K562 (cell line): ENCODE measurements around the gene PPM1F. TPM values are rescaled to one million over a fixed set of nuclear protein-coding genes. Genes with fewer than 3 reads are reported as not detected.

Experiments used
- DMBX1 ChIP-seq: fragments of 250-450 bp; sonication (Bioruptor Pico); IDR thresholded peaks from 2 replicates; pipeline ENCODE4 v1.8.0; 2022; ENCODE audit warnings: inconsistent platforms, mild to moderate bottlenecking, moderate library complexity, borderline replicate concordance
- FOXA1 ChIP-seq: fragments of 450-650 bp; IDR thresholded peaks from 2 replicates; pipeline ENCODE4 v1.6.1; 2016; ENCODE audit warnings: mild to moderate bottlenecking, borderline replicate concordance
- HMGXB4 ChIP-seq: sonication (generic); formaldehyde crosslinking; IDR thresholded peaks from 2 replicates; pipeline ENCODE4 v1.8.1; 2023; ENCODE audit warnings: mild to moderate bottlenecking, missing genetic modification reagents
- KDM2B ChIP-seq: fragments of 250-450 bp; sonication (Bioruptor Pico); IDR thresholded peaks from 2 replicates; pipeline ENCODE4 v1.8.0; 2021; ENCODE audit warnings: mild to moderate bottlenecking, moderate library complexity
- POLR2B ChIP-seq: fragments of 450-650 bp; IDR thresholded peaks from 2 replicates; pipeline ENCODE4 v1.6.1; 2018; ENCODE audit warnings: low read depth; ENCODE audit not compliant: partially characterized antibody
- SUPT5H ChIP-seq: fragments of 450-650 bp; IDR thresholded peaks from 2 replicates; pipeline ENCODE4 v1.6.1; 2016
- U2AF2 ChIP-seq: fragments of 200-400 bp; formaldehyde crosslinking; optimal IDR thresholded peaks from 2 replicates; pipeline ENCODE3; 2017; ENCODE audit warnings: low read depth, mild to moderate bottlenecking, low read length
- ZKSCAN1 ChIP-seq: fragments of 150-350 bp; IDR thresholded peaks from 2 replicates; pipeline ENCODE4 v1.6.1; 2016; ENCODE audit warnings: low read depth, low read length
- ZNF121 ChIP-seq: sonication (generic); formaldehyde crosslinking; conservative IDR thresholded peaks from 2 replicates; pipeline ENCODE4 v1.8.0; 2022; ENCODE audit warnings: missing genetic modification reagents
- polyA plus RNA-seq, 8 experiments: library from polyadenylated mRNA; depleted of rRNA in 4 of 8; stranded (reverse) in 5 of 8; unstranded in 3 of 8; fragments of >200 nt; fragmentation: Nextera tagmentation in 2 of 8; fragmentation: Illumina TruSeq in 1 of 8; extraction: Ambion mirVana in 2 of 8; extraction: Trizol in 1 of 8; gene quantifications; 2 replicates each; pipeline versions ENCODE4 v1.2.1 to v1.2.3, GENCODE V29; 2011 to 2014; ENCODE audit warnings: inconsistent platforms in 1 of 8, missing spikeins in 1 of 8
- total RNA-seq, 7 experiments: library from RNA; depleted of rRNA in 6 of 7; stranded (reverse); fragments of >200 nt in 6 of 7; fragmentation: Illumina TruSeq in 2 of 7; extraction: Trizol in 2 of 7; gene quantifications; 2 replicates each; pipeline versions ENCODE4 v1.2.1 to v1.2.3, GENCODE V29; 2011 to 2021; ENCODE audit warnings: low replicate concordance in 1 of 7
- TF ChIP-seq, protein P1 (sequence below): fragments of 250-450 bp; sonication (Bioruptor Pico); IDR thresholded peaks from 2 replicates; pipeline ENCODE4 v1.8.0; 2022; ENCODE audit warnings: moderate library complexity, mild to moderate bottlenecking, inconsistent platforms
- TF ChIP-seq, protein P2 (sequence below), 2 experiments: fragments of 250-450 bp in 1 of 2; fragments of 450-650 bp in 1 of 2; sonication (Bioruptor Pico) in 1 of 2; IDR thresholded peaks; 2 replicates each; pipeline versions ENCODE4 v1.6.1 to v1.8.0; 2016 to 2021; ENCODE audit warnings: mild to moderate bottlenecking in 2 of 2, moderate library complexity in 2 of 2, missing compliant biosample characterization in 1 of 2, missing genetic modification characterization in 1 of 2
- TF ChIP-seq, protein P3 (sequence below): fragments of 250-450 bp; sonication (Bioruptor Pico); IDR thresholded peaks from 2 replicates; pipeline ENCODE4 v1.8.0; 2022; ENCODE audit warnings: inconsistent platforms, mild to moderate bottlenecking, moderate library complexity, borderline replicate concordance
- TF ChIP-seq, protein P4 (sequence below): fragments of 200-600 bp; sonication (generic); IDR thresholded peaks from one replicate; pipeline ENCODE4 v1.6.1; 2012; ENCODE audit warnings: mild to moderate bottlenecking, low read depth, low read length, inconsistent platforms

PPM1F gene
- total and polyA plus RNA-seq, 9 of the 15 experiments (the other 6 are each of a cell fraction or from before 2014, with no cell fraction given) = 2.1 to 159 (median 64.0) TPM

GRCh38 chr22:21972806-21973205, 20.2 kb upstream of the PPM1F start (continued):
- TF ChIP-seq SUPT5H (no peak), FOXA1 (no peak), KDM2B (CRISPR knock-in tag) (no peak), POLR2B (peak; percentile 17), ZNF121 (no peak), DMBX1 (CRISPR knock-in tag) (no peak), U2AF2 (no peak), ZKSCAN1 (no peak), HMGXB4 (0 out of 2 replicates have a peak, but pooled peaks have one; percentile 5)
- TF ChIP-seq, protein P1, sequence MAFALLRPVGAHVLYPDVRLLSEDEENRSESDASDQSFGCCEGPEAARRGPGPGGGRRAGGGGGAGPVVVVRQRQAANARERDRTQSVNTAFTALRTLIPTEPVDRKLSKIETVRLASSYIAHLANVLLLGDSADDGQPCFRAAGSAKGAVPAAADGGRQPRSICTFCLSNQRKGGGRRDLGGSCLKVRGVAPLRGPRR (CRISPR knock-in tag) = no peak
- TF ChIP-seq, protein P2, sequence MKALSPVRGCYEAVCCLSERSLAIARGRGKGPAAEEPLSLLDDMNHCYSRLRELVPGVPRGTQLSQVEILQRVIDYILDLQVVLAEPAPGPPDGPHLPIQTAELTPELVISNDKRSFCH (CRISPR knock-in tag; IDR thresholded peaks at IDR 0.05) = no peak
- TF ChIP-seq, protein P2 (tag; IDR thresholded peaks at IDR 0.05) = no peak
- TF ChIP-seq, protein P3, sequence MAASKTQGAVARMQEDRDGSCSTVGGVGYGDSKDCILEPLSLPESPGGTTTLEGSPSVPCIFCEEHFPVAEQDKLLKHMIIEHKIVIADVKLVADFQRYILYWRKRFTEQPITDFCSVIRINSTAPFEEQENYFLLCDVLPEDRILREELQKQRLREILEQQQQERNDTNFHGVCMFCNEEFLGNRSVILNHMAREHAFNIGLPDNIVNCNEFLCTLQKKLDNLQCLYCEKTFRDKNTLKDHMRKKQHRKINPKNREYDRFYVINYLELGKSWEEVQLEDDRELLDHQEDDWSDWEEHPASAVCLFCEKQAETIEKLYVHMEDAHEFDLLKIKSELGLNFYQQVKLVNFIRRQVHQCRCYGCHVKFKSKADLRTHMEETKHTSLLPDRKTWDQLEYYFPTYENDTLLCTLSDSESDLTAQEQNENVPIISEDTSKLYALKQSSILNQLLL (CRISPR knock-in tag) = no peak
- TF ChIP-seq, protein P4, sequence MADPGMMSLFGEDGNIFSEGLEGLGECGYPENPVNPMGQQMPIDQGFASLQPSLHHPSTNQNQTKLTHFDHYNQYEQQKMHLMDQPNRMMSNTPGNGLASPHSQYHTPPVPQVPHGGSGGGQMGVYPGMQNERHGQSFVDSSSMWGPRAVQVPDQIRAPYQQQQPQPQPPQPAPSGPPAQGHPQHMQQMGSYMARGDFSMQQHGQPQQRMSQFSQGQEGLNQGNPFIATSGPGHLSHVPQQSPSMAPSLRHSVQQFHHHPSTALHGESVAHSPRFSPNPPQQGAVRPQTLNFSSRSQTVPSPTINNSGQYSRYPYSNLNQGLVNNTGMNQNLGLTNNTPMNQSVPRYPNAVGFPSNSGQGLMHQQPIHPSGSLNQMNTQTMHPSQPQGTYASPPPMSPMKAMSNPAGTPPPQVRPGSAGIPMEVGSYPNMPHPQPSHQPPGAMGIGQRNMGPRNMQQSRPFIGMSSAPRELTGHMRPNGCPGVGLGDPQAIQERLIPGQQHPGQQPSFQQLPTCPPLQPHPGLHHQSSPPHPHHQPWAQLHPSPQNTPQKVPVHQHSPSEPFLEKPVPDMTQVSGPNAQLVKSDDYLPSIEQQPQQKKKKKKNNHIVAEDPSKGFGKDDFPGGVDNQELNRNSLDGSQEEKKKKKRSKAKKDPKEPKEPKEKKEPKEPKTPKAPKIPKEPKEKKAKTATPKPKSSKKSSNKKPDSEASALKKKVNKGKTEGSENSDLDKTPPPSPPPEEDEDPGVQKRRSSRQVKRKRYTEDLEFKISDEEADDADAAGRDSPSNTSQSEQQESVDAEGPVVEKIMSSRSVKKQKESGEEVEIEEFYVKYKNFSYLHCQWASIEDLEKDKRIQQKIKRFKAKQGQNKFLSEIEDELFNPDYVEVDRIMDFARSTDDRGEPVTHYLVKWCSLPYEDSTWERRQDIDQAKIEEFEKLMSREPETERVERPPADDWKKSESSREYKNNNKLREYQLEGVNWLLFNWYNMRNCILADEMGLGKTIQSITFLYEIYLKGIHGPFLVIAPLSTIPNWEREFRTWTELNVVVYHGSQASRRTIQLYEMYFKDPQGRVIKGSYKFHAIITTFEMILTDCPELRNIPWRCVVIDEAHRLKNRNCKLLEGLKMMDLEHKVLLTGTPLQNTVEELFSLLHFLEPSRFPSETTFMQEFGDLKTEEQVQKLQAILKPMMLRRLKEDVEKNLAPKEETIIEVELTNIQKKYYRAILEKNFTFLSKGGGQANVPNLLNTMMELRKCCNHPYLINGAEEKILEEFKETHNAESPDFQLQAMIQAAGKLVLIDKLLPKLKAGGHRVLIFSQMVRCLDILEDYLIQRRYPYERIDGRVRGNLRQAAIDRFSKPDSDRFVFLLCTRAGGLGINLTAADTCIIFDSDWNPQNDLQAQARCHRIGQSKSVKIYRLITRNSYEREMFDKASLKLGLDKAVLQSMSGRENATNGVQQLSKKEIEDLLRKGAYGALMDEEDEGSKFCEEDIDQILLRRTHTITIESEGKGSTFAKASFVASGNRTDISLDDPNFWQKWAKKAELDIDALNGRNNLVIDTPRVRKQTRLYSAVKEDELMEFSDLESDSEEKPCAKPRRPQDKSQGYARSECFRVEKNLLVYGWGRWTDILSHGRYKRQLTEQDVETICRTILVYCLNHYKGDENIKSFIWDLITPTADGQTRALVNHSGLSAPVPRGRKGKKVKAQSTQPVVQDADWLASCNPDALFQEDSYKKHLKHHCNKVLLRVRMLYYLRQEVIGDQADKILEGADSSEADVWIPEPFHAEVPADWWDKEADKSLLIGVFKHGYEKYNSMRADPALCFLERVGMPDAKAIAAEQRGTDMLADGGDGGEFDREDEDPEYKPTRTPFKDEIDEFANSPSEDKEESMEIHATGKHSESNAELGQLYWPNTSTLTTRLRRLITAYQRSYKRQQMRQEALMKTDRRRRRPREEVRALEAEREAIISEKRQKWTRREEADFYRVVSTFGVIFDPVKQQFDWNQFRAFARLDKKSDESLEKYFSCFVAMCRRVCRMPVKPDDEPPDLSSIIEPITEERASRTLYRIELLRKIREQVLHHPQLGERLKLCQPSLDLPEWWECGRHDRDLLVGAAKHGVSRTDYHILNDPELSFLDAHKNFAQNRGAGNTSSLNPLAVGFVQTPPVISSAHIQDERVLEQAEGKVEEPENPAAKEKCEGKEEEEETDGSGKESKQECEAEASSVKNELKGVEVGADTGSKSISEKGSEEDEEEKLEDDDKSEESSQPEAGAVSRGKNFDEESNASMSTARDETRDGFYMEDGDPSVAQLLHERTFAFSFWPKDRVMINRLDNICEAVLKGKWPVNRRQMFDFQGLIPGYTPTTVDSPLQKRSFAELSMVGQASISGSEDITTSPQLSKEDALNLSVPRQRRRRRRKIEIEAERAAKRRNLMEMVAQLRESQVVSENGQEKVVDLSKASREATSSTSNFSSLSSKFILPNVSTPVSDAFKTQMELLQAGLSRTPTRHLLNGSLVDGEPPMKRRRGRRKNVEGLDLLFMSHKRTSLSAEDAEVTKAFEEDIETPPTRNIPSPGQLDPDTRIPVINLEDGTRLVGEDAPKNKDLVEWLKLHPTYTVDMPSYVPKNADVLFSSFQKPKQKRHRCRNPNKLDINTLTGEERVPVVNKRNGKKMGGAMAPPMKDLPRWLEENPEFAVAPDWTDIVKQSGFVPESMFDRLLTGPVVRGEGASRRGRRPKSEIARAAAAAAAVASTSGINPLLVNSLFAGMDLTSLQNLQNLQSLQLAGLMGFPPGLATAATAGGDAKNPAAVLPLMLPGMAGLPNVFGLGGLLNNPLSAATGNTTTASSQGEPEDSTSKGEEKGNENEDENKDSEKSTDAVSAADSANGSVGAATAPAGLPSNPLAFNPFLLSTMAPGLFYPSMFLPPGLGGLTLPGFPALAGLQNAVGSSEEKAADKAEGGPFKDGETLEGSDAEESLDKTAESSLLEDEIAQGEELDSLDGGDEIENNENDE = no peak
